Keratinocyte (primary cell): ENCODE measurements around the gene SLC29A2. TPM values are rescaled to one million over a fixed set of nuclear protein-coding genes. Genes with fewer than 3 reads are reported as not detected.
"Not testable (repeated sequence)": the region's sequence is repeated elsewhere in the genome, so short reads cannot be mapped to it uniquely, and the experiment has no call there.

Source experiments
- DNase-seq: peaks from one replicate; pipeline ENCODE4 v3.0.0-alpha.2; 2011; ENCODE audit warnings: low read depth, missing footprints, low spot score
- FAIRE-seq: peaks from 2 replicates; lab custom pipeline; 2011; peaks lifted over from hg19 to GRCh38; lab: Jason Lieb, UNC
- H2AFZ ChIP-seq: 2 replicates; pipeline ENCODE4 v1.6.0; 2012; ENCODE audit warnings: low read length, control low read depth, inconsistent platforms; ENCODE audit not compliant: control insufficient read depth
- H3K27ac ChIP-seq: 2 replicates; pipeline ENCODE4 v1.5.1; 2011; ENCODE audit warnings: low read length; ENCODE audit not compliant: control insufficient read depth, insufficient read depth
- H3K27me3 ChIP-seq: 3 replicates; pipeline ENCODE4 v1.6.0; 2011; ENCODE audit warnings: low read length; ENCODE audit not compliant: control insufficient read depth, insufficient read depth; ENCODE audit errors: extremely low read depth
- H3K36me3 ChIP-seq, 2 experiments: 2 replicates in 1 of 2; 3 replicates in 1 of 2; pipeline ENCODE4 v1.5.1; 2011; ENCODE audit warnings: low read length in 2 of 2, mild to moderate bottlenecking in 1 of 2; ENCODE audit not compliant: control insufficient read depth in 2 of 2, insufficient read depth in 2 of 2; ENCODE audit errors: extremely low read depth in 1 of 2
- H3K4me1 ChIP-seq: 3 replicates; pipeline ENCODE4 v1.5.1; 2011; ENCODE audit warnings: low read length; ENCODE audit not compliant: control insufficient read depth, insufficient read depth; ENCODE audit errors: extremely low read depth
- H3K4me2 ChIP-seq: 3 replicates; pipeline ENCODE4 v1.6.0; 2011; ENCODE audit warnings: low read depth, low read length; ENCODE audit not compliant: control insufficient read depth, insufficient read depth; ENCODE audit errors: extremely low read depth
- H3K4me3 ChIP-seq, 3 experiments: fragments of 200-600 bp in 1 of 3; sonication (generic) in 1 of 3; 2 replicates in 2 of 3; 3 replicates in 1 of 3; pipeline ENCODE4 v1.5.1; 2011 to 2016; ENCODE audit warnings: low read length in 3 of 3, mild to moderate bottlenecking in 3 of 3, control low read depth in 2 of 3, inconsistent platforms in 1 of 3, low read depth in 1 of 3, mixed read lengths in 1 of 3, mixed run types in 1 of 3, moderate library complexity in 1 of 3; ENCODE audit not compliant: control insufficient read depth in 2 of 3, insufficient read depth in 2 of 3; ENCODE audit errors: extremely low read depth in 1 of 3
- H3K79me2 ChIP-seq: 2 replicates; pipeline ENCODE4 v1.6.0; 2012; ENCODE audit warnings: low read length; ENCODE audit not compliant: control insufficient read depth, insufficient read depth
- H3K9ac ChIP-seq: 3 replicates; pipeline ENCODE4 v1.6.0; 2011; ENCODE audit warnings: low read length; ENCODE audit not compliant: control insufficient read depth, insufficient read depth; ENCODE audit errors: extremely low read depth
- H3K9me1 ChIP-seq: 3 replicates; pipeline ENCODE4 v1.6.0; 2011; ENCODE audit warnings: low read length; ENCODE audit not compliant: control insufficient read depth, insufficient read depth; ENCODE audit errors: extremely low read depth
- H3K9me3 ChIP-seq: 2 replicates; pipeline ENCODE4 v1.5.1; 2012; ENCODE audit warnings: low read depth, low read length; ENCODE audit not compliant: control insufficient read depth
- H4K20me1 ChIP-seq: 3 replicates; pipeline ENCODE4 v1.6.0; 2011; ENCODE audit warnings: low read length; ENCODE audit not compliant: control insufficient read depth, insufficient read depth; ENCODE audit errors: extremely low read depth
- CTCF ChIP-seq, 3 experiments: IDR thresholded peaks in 1 of 3; conservative IDR thresholded peaks in 1 of 3; optimal IDR thresholded peaks in 1 of 3; 2 replicates in 2 of 3; 3 replicates in 1 of 3; pipeline versions ENCODE3 to v1.5.1; 2011; ENCODE audit warnings: low read length in 3 of 3, mild to moderate bottlenecking in 3 of 3, moderate library complexity in 2 of 3, control low read depth in 1 of 3, inconsistent platforms in 1 of 3; ENCODE audit not compliant: insufficient read depth in 2 of 3; ENCODE audit errors: extremely low read depth in 1 of 3
- EZH2 ChIP-seq: IDR thresholded peaks from one replicate; pipeline ENCODE4 v1.6.1; 2012; ENCODE audit warnings: inconsistent platforms, mild to moderate bottlenecking, low read length, moderate library complexity
- dilution Hi-C: fragments of 300-500 bp; cut with MboI; formaldehyde crosslinking; loops from one replicate; pipeline ENCODE4 v1.7.0; 2020; ENCODE audit warnings: low sequenced_read_pairs; ENCODE audit not compliant: extremely low pct_ligation_motif_present
- polyA plus RNA-seq, 5 experiments: library from polyadenylated mRNA; depleted of rRNA in 3 of 5; stranded (reverse) in 3 of 5; stranded (forward) in 1 of 5; unstranded in 1 of 5; fragments of >200 nt; gene quantifications; 1 replicate in 1 of 5; 2 replicates in 3 of 5; 3 replicates in 1 of 5; pipeline versions ENCODE4 v1.2.1 to v1.2.3, GENCODE V29; 2011 to 2012; ENCODE audit warnings: missing spikeins in 2 of 5, low read depth in 1 of 5, low replicate concordance in 1 of 5

The SLC29A2 gene
- polyA plus RNA-seq, 1 donor (not counting 4 experiments of a cell fraction or from before 2014, with no cell fraction given), result 1.7 TPM

GRCh38 chr11:66386171-66387069, 14.9 kb upstream of the SLC29A2 start:
- no peak overlapping the region for H3K27ac ChIP-seq

GRCh38 chr11:66384316-66384715, 12.8 kb upstream of the SLC29A2 start:
- DNase-seq, H3K36me3 ChIP-seq, H4K20me1 ChIP-seq, H3K9me1 ChIP-seq, H2AFZ ChIP-seq, dilution Hi-C loops, H3K27me3 ChIP-seq, FAIRE-seq, H3K4me1 ChIP-seq, H3K79me2 ChIP-seq, H3K4me3 ChIP-seq, H3K4me2 ChIP-seq, H3K27ac ChIP-seq, H3K9ac ChIP-seq, H3K9me3 ChIP-seq: not testable (repeated sequence)

More at GRCh38 chr11:66386171-66387069, 14.9 kb upstream of the SLC29A2 start:
- Histone ChIP-seq H3K9me3 (no peaks in the 10 kb centered on the region), H3K36me3 (no peaks in the 10 kb centered on the region), H3K9me1 (no peaks in the 10 kb centered on the region), H3K4me3 (peak overlapping the region in 1 of 3 experiments; percentile 49), H2AFZ (peak overlapping the region; percentile 82), H3K4me1 (peaks cover 6% of the 10 kb centered on the region), H3K4me2 (peak overlapping the region; percentile 79), H4K20me1 (no peaks in the 10 kb centered on the region), H3K27me3 (no peaks in the 10 kb centered on the region), H3K79me2 (no peaks in the 10 kb centered on the region), H3K9ac (peak overlapping the region; percentile 51)
- dilution Hi-C loops, result no loop called here
- DNase-seq (no peak), FAIRE-seq (peak; percentile 17)
- TF ChIP-seq CTCF (optimal IDR thresholded peaks at IDR 0.05 in 1 of 3, IDR thresholded peaks at IDR 0.05 in 1 of 3, conservative IDR thresholded peaks at IDR 0.05 in 1 of 3; ENCODE audit: extremely low read depth in 1 of 3, insufficient read depth in 2 of 3, low read length in 3 of 3), result peak; percentile 77 to 98 (median 88)
- no peak for TF ChIP-seq EZH2

- H3K79me2 ChIP-seq, dilution Hi-C loops, H3K4me3 ChIP-seq, H4K20me1 ChIP-seq, H3K9me3 ChIP-seq, H3K36me3 ChIP-seq, H2AFZ ChIP-seq, H3K4me2 ChIP-seq, FAIRE-seq, H3K9me1 ChIP-seq, H3K27ac ChIP-seq, DNase-seq, H3K27me3 ChIP-seq, H3K9ac ChIP-seq, H3K4me1 ChIP-seq: not testable (repeated sequence)
These were observed 8.7 kb upstream of the SLC29A2 start for GRCh38 chr11:66380264-66380663.

- H3K9me3 ChIP-seq, H2AFZ ChIP-seq, H3K4me2 ChIP-seq, H3K9me1 ChIP-seq, H3K9ac ChIP-seq, DNase-seq, H3K36me3 ChIP-seq, H3K27me3 ChIP-seq, H3K27ac ChIP-seq, H4K20me1 ChIP-seq, H3K4me3 ChIP-seq, dilution Hi-C loops, H3K79me2 ChIP-seq, H3K4me1 ChIP-seq, FAIRE-seq: not testable (repeated sequence)
These were observed 2.2 kb upstream of the SLC29A2 start for GRCh38 chr11:66373690-66374287.
